ENCODE measurements around the gene RTTN.

DNA sequence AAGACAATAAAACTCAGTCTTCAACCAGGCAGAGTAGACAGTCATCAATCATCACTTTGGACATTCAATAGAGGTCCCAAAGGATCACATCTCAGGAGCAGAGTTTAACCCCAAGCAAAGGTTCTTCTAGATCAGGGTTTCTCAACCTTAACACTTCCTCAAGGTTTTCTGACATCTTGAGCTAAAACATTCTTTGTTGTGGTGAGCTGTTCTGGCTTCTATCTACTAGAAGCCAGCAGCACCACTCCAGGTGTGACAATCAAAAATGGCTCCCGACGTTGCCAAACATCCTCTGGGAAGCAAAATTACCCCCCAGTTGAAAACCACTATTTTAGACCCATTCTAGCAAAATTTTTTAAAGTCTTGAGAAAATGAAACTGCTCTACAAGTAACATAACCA is 22.0 kb downstream of the RTTN start:
- TF ChIP-seq, protein P1, sequence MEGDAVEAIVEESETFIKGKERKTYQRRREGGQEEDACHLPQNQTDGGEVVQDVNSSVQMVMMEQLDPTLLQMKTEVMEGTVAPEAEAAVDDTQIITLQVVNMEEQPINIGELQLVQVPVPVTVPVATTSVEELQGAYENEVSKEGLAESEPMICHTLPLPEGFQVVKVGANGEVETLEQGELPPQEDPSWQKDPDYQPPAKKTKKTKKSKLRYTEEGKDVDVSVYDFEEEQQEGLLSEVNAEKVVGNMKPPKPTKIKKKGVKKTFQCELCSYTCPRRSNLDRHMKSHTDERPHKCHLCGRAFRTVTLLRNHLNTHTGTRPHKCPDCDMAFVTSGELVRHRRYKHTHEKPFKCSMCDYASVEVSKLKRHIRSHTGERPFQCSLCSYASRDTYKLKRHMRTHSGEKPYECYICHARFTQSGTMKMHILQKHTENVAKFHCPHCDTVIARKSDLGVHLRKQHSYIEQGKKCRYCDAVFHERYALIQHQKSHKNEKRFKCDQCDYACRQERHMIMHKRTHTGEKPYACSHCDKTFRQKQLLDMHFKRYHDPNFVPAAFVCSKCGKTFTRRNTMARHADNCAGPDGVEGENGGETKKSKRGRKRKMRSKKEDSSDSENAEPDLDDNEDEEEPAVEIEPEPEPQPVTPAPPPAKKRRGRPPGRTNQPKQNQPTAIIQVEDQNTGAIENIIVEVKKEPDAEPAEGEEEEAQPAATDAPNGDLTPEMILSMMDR (IDR thresholded peaks at IDR 0.05; ENCODE audit: low read depth, low read length, missing input control), result no peak
- no peak for TF ChIP-seq JUND (IDR thresholded peaks at IDR 0.05)
- no peak for TF ChIP-seq GABPA (IDR thresholded peaks at IDR 0.05 in 1 of 2, conservative IDR thresholded peaks at IDR 0.05 in 1 of 2)
- TF ChIP-seq TAF1 (conservative IDR thresholded peaks at IDR 0.05), result no peak
- TF ChIP-seq RAD21 (IDR thresholded peaks at IDR 0.05), result no peak
- TF ChIP-seq, protein P2, sequence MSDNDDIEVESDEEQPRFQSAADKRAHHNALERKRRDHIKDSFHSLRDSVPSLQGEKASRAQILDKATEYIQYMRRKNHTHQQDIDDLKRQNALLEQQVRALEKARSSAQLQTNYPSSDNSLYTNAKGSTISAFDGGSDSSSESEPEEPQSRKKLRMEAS (IDR thresholded peaks at IDR 0.05), result no peak
- TF ChIP-seq, protein P3, sequence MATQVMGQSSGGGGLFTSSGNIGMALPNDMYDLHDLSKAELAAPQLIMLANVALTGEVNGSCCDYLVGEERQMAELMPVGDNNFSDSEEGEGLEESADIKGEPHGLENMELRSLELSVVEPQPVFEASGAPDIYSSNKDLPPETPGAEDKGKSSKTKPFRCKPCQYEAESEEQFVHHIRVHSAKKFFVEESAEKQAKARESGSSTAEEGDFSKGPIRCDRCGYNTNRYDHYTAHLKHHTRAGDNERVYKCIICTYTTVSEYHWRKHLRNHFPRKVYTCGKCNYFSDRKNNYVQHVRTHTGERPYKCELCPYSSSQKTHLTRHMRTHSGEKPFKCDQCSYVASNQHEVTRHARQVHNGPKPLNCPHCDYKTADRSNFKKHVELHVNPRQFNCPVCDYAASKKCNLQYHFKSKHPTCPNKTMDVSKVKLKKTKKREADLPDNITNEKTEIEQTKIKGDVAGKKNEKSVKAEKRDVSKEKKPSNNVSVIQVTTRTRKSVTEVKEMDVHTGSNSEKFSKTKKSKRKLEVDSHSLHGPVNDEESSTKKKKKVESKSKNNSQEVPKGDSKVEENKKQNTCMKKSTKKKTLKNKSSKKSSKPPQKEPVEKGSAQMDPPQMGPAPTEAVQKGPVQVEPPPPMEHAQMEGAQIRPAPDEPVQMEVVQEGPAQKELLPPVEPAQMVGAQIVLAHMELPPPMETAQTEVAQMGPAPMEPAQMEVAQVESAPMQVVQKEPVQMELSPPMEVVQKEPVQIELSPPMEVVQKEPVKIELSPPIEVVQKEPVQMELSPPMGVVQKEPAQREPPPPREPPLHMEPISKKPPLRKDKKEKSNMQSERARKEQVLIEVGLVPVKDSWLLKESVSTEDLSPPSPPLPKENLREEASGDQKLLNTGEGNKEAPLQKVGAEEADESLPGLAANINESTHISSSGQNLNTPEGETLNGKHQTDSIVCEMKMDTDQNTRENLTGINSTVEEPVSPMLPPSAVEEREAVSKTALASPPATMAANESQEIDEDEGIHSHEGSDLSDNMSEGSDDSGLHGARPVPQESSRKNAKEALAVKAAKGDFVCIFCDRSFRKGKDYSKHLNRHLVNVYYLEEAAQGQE (IDR thresholded peaks at IDR 0.05), result no peak
- TF ChIP-seq, protein P4, sequence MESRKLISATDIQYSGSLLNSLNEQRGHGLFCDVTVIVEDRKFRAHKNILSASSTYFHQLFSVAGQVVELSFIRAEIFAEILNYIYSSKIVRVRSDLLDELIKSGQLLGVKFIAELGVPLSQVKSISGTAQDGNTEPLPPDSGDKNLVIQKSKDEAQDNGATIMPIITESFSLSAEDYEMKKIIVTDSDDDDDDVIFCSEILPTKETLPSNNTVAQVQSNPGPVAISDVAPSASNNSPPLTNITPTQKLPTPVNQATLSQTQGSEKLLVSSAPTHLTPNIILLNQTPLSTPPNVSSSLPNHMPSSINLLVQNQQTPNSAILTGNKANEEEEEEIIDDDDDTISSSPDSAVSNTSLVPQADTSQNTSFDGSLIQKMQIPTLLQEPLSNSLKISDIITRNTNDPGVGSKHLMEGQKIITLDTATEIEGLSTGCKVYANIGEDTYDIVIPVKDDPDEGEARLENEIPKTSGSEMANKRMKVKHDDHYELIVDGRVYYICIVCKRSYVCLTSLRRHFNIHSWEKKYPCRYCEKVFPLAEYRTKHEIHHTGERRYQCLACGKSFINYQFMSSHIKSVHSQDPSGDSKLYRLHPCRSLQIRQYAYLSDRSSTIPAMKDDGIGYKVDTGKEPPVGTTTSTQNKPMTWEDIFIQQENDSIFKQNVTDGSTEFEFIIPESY (IDR thresholded peaks at IDR 0.05), result no peak
- TF ChIP-seq EGR1 (IDR thresholded peaks at IDR 0.05; ENCODE audit: low read depth in 2 of 2), result no peak
- TF ChIP-seq, protein P5, sequence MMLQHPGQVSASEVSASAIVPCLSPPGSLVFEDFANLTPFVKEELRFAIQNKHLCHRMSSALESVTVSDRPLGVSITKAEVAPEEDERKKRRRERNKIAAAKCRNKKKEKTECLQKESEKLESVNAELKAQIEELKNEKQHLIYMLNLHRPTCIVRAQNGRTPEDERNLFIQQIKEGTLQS (IDR thresholded peaks at IDR 0.05), result no peak
- TF ChIP-seq FOXA1 (IDR thresholded peaks at IDR 0.05), result no peak
- no peak for TF ChIP-seq YY1 (IDR thresholded peaks at IDR 0.05)
- TF ChIP-seq RXRA (IDR thresholded peaks at IDR 0.05), result no peak
